GM21529 (cell line): ENCODE data around the gene HOMEZ.
A peak's percentile ranks its signal among the peaks of the same experiment; 100 is the strongest.
"Not testable (repeated sequence)": the region's sequence is repeated elsewhere in the genome, so short reads cannot be mapped to it uniquely, and the experiment has no call there.

ENCODE experiments used
- ATAC-seq: cut with Tn5 transposase; IDR thresholded peaks from one replicate; pipeline ENCODE4 v1.9.1; 2021; ENCODE audit not compliant: unreplicated experiment

HOMEZ gene

GRCh38 chr14:23286020-23286901, at the start of gene HOMEZ:
HOMEZ (minus strand) TSS chr14:23286132; CDS start chr14:23285952, 180 bp downstream.
- peak; percentile 95 for ATAC-seq

- no peak for ATAC-seq
Measured at GRCh38 chr14:23335623-23336022, 49.7 kb upstream of the HOMEZ start.

GRCh38 chr14:23327947-23328744, 42.2 kb upstream of the HOMEZ start:
- no peak for ATAC-seq

- no peak for ATAC-seq
Measured at GRCh38 chr14:23326491-23327332, 40.8 kb upstream of the HOMEZ start.

- not testable (repeated sequence) for ATAC-seq
Measured at GRCh38 chr14:23325746-23326145, 39.8 kb upstream of the HOMEZ start.

- no peak for ATAC-seq
Measured at GRCh38 chr14:23324993-23325392, 39.1 kb upstream of the HOMEZ start.

- no peak for ATAC-seq
Measured at GRCh38 chr14:23324455-23324846, 38.5 kb upstream of the HOMEZ start.

GRCh38 chr14:23323838-23324454, 38.0 kb upstream of the HOMEZ start:
- ATAC-seq: no peak

- ATAC-seq: no peak
Measured at GRCh38 chr14:23322568-23323517, 36.9 kb upstream of the HOMEZ start.

GRCh38 chr14:23321572-23322547, 35.9 kb upstream of the HOMEZ start:
- peak; percentile 17 for ATAC-seq

GRCh38 chr14:23320584-23321571, 34.9 kb upstream of the HOMEZ start, which contains the start of gene PABPN1:
PABPN1 (plus strand) TSS chr14:23321457; CDS start chr14:23321470, 13 bp downstream.
- peak; percentile 86 for ATAC-seq

- no peak for ATAC-seq
Measured at GRCh38 chr14:23319746-23320583, 34.0 kb upstream of the HOMEZ start.

- ATAC-seq: no peak
Measured at GRCh38 chr14:23316300-23316699, 30.4 kb upstream of the HOMEZ start.

GRCh38 chr14:23310546-23310945, 24.6 kb upstream of the HOMEZ start:
- no peak for ATAC-seq

- no peak for ATAC-seq
Measured at GRCh38 chr14:23308721-23309445, 23.0 kb upstream of the HOMEZ start.
